Right lobe of liver (tissue), 4 donors: ENCODE data around the gene PLPP2.

Experiments
- CTCF ChIP-seq, 4 donors: fragments of 200-600 bp in 3 of 4; fragments of 450-650 bp in 1 of 4; IDR thresholded peaks; one replicate each; pipeline versions ENCODE4 v1.5.1 to v1.8.0; 2016 to 2022; ENCODE audit warnings: antibody characterized with exemption in 4 of 4, mild to moderate bottlenecking in 2 of 4
- POLR2A ChIP-seq: fragments of 450-650 bp; IDR thresholded peaks from one replicate; pipeline ENCODE4 v1.6.1; 2017; ENCODE audit warnings: antibody characterized with exemption, mild to moderate bottlenecking
- donor health status: DM: no; HTN: no; CAD: no.
- donor health status: DM: no; HTN: no; CAD: no.
- donor health status: DM: no; HTN: yes; CAD: no.

GRCh38 chr19:288911-289310 lies 2.3 kb downstream of the PLPP2 start:
- no peak for TF ChIP-seq CTCF (IDR thresholded peaks at IDR 0.05)
- no peak for TF ChIP-seq POLR2A
